ENCODE measurements around the gene TTR. TPM values are rescaled to one million over a fixed set of nuclear protein-coding genes. Genes with fewer than 3 reads are reported as not detected.

TTR gene
- total and polyA plus RNA-seq, 2 donors (not counting 1 experiment from before 2014, with no cell fraction given): not detected

DNA sequence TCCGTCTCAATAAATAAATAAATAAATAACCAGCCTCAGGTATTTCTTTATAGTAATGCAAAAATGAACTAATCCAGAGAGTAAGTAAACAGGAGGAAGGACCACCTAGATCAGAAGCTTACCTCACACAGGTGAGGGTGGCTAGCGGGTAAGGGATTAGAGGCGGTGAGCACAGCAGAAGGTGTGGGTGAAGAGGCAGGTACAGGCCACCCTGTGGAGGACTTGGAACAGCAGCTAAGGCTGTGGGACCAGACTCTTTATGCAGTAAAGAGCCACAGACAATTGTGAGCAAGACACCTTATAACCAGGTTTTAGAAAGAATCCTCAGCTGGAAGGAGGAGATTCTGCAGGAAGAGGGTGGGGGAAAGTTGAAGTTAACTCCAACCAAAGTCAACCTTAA is 34.2 kb upstream of the TTR start:
- WGBS (ENCODE audit: insufficient coverage): 83% methylated on average over 2 of the region's 3 CpGs
- Histone ChIP-seq H3K36me3 (replicated peaks in 1 of 2; ENCODE audit: control extremely low read depth in 1 of 2, control insufficient read depth in 1 of 2, extremely low read depth in 1 of 2, insufficient read depth in 2 of 2, low read length in 1 of 2) (no peaks in the 10 kb centered on the region), H3K79me2 (ENCODE audit: control insufficient read depth, insufficient read depth, low read length) (no peaks in the 10 kb centered on the region), H3K27ac (ENCODE audit: low read length in 2 of 2) (no peak overlapping the region), H4K20me1 (ENCODE audit: control insufficient read depth, insufficient read depth, low read length, poor library complexity, severe bottlenecking) (no peaks in the 10 kb centered on the region), H3K4me2 (replicated peaks; ENCODE audit: low read depth, low read length, poor library complexity, severe bottlenecking) (no peak overlapping the region), H3K9ac (ENCODE audit: low read length) (no peak overlapping the region), H2AFZ (ENCODE audit: insufficient read depth, low read depth, low read length, poor library complexity, severe bottlenecking) (no peak overlapping the region), H3K4me1 (ENCODE audit: control insufficient read depth in 2 of 2, insufficient read depth in 2 of 2, low read length in 2 of 2) (no peaks in the 10 kb centered on the region), H3K4me3 (ENCODE audit: control extremely low read depth in 1 of 5, extremely low read depth in 1 of 5, insufficient read depth in 1 of 5, low read depth in 2 of 5, low read length in 4 of 5) (no peak overlapping the region), H3K27me3 (replicated peaks in 1 of 4; ENCODE audit: control extremely low read depth in 1 of 4, control insufficient read depth in 3 of 4, insufficient read depth in 4 of 4, low read length in 3 of 4) (peaks cover 0 to 2% (median 0%) of the 10 kb centered on the region in 4 experiments), H3K9me3 (ENCODE audit: control extremely low read depth in 1 of 3, control insufficient read depth in 2 of 3, insufficient read depth in 1 of 3, low read length in 2 of 3) (no peaks in the 10 kb centered on the region)
- no peak for DNase-seq
- POLR2A ChIA-PET: no interaction called here
- ATAC-seq (ENCODE audit: low read depth): no peak
- intact Hi-C loops (cut with micrococcal nuclease): loop anchor here (2.0 kb wide), 1 partner anchor 995 kb away; no protein-coding TSS in a partner anchor
- no peaks in the 10 kb centered on the region for H3K9me3 Mint-ChIP-seq (ENCODE audit: insufficient read depth)
- TF ChIP-seq EZH2 (IDR thresholded peaks at IDR 0.05; ENCODE audit: borderline replicate concordance, insufficient read depth, low read depth, low read length, poor library complexity, severe bottlenecking): no peak
- TF ChIP-seq, protein P1, sequence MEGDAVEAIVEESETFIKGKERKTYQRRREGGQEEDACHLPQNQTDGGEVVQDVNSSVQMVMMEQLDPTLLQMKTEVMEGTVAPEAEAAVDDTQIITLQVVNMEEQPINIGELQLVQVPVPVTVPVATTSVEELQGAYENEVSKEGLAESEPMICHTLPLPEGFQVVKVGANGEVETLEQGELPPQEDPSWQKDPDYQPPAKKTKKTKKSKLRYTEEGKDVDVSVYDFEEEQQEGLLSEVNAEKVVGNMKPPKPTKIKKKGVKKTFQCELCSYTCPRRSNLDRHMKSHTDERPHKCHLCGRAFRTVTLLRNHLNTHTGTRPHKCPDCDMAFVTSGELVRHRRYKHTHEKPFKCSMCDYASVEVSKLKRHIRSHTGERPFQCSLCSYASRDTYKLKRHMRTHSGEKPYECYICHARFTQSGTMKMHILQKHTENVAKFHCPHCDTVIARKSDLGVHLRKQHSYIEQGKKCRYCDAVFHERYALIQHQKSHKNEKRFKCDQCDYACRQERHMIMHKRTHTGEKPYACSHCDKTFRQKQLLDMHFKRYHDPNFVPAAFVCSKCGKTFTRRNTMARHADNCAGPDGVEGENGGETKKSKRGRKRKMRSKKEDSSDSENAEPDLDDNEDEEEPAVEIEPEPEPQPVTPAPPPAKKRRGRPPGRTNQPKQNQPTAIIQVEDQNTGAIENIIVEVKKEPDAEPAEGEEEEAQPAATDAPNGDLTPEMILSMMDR (IDR thresholded peaks at IDR 0.05): no peak
- H3K27me3 Mint-ChIP-seq: peaks cover 11% of the 10 kb centered on the region
- CTCF ChIA-PET: interaction anchor here (0.9 to 6.8 kb wide), 4 partner anchors 13 to 419 kb away, joined by 3 to 86 read pairs (median 4); no protein-coding TSS in a partner anchor
- no peak overlapping the region for H3K4me3 Mint-ChIP-seq
- H3K27ac Mint-ChIP-seq: no peak overlapping the region
- no peaks in the 10 kb centered on the region for H3K4me1 Mint-ChIP-seq

DNA sequence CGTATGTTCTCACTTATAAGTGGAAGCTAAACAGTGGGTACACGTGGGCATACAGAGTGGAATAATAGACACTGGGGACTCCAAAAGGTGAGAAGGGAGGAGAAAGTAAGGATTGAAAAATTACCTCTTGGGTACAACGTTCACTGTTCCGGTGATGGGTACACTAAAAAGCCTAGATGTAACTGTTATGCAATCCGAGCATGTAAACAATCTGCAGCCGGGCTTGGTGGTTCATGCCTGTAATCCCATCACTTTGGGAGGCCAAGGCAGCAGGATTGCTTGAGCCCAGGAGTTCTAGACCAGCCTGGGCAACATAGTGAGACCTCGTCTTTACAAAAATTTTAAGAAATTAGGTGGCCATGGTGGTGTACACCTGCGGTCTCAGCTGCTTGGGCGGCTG is 33.1 kb upstream of the TTR start:
- H3K27ac Mint-ChIP-seq: no peak overlapping the region
- WGBS (ENCODE audit: insufficient coverage): 81% methylated on average over 8 of the region's 9 CpGs
- H3K4me3 Mint-ChIP-seq: no peak overlapping the region
- POLR2A ChIA-PET: no interaction called here
- peaks cover 8% of the 10 kb centered on the region for H3K27me3 Mint-ChIP-seq
- no peaks in the 10 kb centered on the region for H3K36me3 ChIP-seq (replicated peaks in 1 of 2; ENCODE audit: control extremely low read depth in 1 of 2, control insufficient read depth in 1 of 2, extremely low read depth in 1 of 2, insufficient read depth in 2 of 2, low read length in 1 of 2)
- H3K4me1 ChIP-seq (ENCODE audit: control insufficient read depth in 2 of 2, insufficient read depth in 2 of 2, low read length in 2 of 2): no peaks in the 10 kb centered on the region
- H3K27me3 ChIP-seq (replicated peaks in 1 of 4; ENCODE audit: control extremely low read depth in 1 of 4, control insufficient read depth in 3 of 4, insufficient read depth in 4 of 4, low read length in 3 of 4): no peaks in the 10 kb centered on the region
- DNase-seq (no peak), ATAC-seq (ENCODE audit: low read depth) (no peak)
- intact Hi-C loops (cut with micrococcal nuclease): no loop called here
- H2AFZ ChIP-seq (ENCODE audit: insufficient read depth, low read depth, low read length, poor library complexity, severe bottlenecking): no peak overlapping the region
- CTCF ChIA-PET: interaction anchor here (0.7 kb wide), 1 partner anchor 419 kb away, joined by 3 read pairs; no protein-coding TSS in a partner anchor
- TF ChIP-seq, protein P1 (IDR thresholded peaks at IDR 0.05): no peak
- TF ChIP-seq EZH2 (IDR thresholded peaks at IDR 0.05; ENCODE audit: borderline replicate concordance, insufficient read depth, low read depth, low read length, poor library complexity, severe bottlenecking): no peak
- no peak overlapping the region for H3K27ac ChIP-seq (ENCODE audit: low read length in 2 of 2)
- no peak overlapping the region for H3K4me2 ChIP-seq (replicated peaks; ENCODE audit: low read depth, low read length, poor library complexity, severe bottlenecking)
- no peaks in the 10 kb centered on the region for H3K79me2 ChIP-seq (ENCODE audit: control insufficient read depth, insufficient read depth, low read length)
- no peaks in the 10 kb centered on the region for H3K4me1 Mint-ChIP-seq
- H3K4me3 ChIP-seq (ENCODE audit: control extremely low read depth in 1 of 5, extremely low read depth in 1 of 5, insufficient read depth in 1 of 5, low read depth in 2 of 5, low read length in 4 of 5): no peak overlapping the region
- no peaks in the 10 kb centered on the region for H3K9me3 ChIP-seq (ENCODE audit: control extremely low read depth in 1 of 3, control insufficient read depth in 2 of 3, insufficient read depth in 1 of 3, low read length in 2 of 3)
- H3K9ac ChIP-seq (ENCODE audit: low read length): no peak overlapping the region
- H3K9me3 Mint-ChIP-seq (ENCODE audit: insufficient read depth): no peaks in the 10 kb centered on the region
- H4K20me1 ChIP-seq (ENCODE audit: control insufficient read depth, insufficient read depth, low read length, poor library complexity, severe bottlenecking): no peaks in the 10 kb centered on the region

All from B cell (primary cell).